H1 (cell line): ENCODE data around the gene CCDC88C. TPM values are rescaled to one million over a fixed set of nuclear protein-coding genes. Genes with fewer than 3 reads are reported as not detected.

Experiments
- CTCF ChIA-PET: fragments of 300-600 bp; sonication (Branson Sonifier 250); formaldehyde crosslinking; loops from one replicate; lab custom pipeline; 2021; ENCODE audit not compliant: partially characterized antibody; lab: Charles Lee
- POLR2A ChIA-PET: fragments of 300-600 bp; sonication (Branson Sonifier 250); formaldehyde crosslinking; loops from one replicate; lab custom pipeline; 2021; ENCODE audit warnings: inconsistent platforms; ENCODE audit not compliant: partially characterized antibody; lab: Charles Lee
- DNase-seq, 2 experiments: peaks; one replicate each; pipeline versions ENCODE4 v3.0.0 to v3.0.0-alpha.2; 2010 to 2022; ENCODE audit warnings: low spot score in 2 of 2, low read depth in 1 of 2, mixed read lengths in 1 of 2
- FAIRE-seq: peaks from 2 replicates; lab custom pipeline; 2011; peaks lifted over from hg19 to GRCh38; lab: Jason Lieb, UNC
- H2AFZ ChIP-seq: 2 replicates; pipeline ENCODE4 v1.8.1; 2012; ENCODE audit warnings: low read length, inconsistent platforms
- H2AK5ac ChIP-seq: 2 replicates; pipeline ENCODE4 v1.6.1; 2013; ENCODE audit warnings: low read depth, low read length
- H2BK120ac ChIP-seq: replicated peaks from 2 replicates; pipeline ENCODE3; 2013; ENCODE audit warnings: low read depth, low read length, inconsistent platforms
- H2BK12ac ChIP-seq: 2 replicates; pipeline ENCODE4 v1.6.1; 2013; ENCODE audit warnings: low read depth, low read length
- H2BK15ac ChIP-seq: 2 replicates; pipeline ENCODE4 v1.6.1; 2013; ENCODE audit warnings: low read length
- H2BK20ac ChIP-seq: 2 replicates; pipeline ENCODE4 v1.6.1; 2013; ENCODE audit warnings: low read length
- H2BK5ac ChIP-seq: 2 replicates; pipeline ENCODE4 v1.6.1; 2013; ENCODE audit warnings: low read depth, low read length
- H3K14ac ChIP-seq: 2 replicates; pipeline ENCODE4 v1.6.1; 2013; ENCODE audit warnings: inconsistent platforms; ENCODE audit not compliant: insufficient read length
- H3K18ac ChIP-seq: 2 replicates; pipeline ENCODE4 v1.6.1; 2013; ENCODE audit warnings: low read length; ENCODE audit errors: extremely low read depth
- H3K23ac ChIP-seq: 2 replicates; pipeline ENCODE4 v1.6.1; 2013; ENCODE audit warnings: inconsistent platforms; ENCODE audit not compliant: insufficient read length
- H3K23me2 ChIP-seq: 2 replicates; pipeline ENCODE4 v1.6.1; 2013; ENCODE audit warnings: low read depth, low read length
- H3K27ac ChIP-seq: 2 replicates; pipeline ENCODE4 v1.6.1; 2011; ENCODE audit warnings: low read depth, low read length, inconsistent platforms
- H3K27me3 ChIP-seq, 4 experiments: replicated peaks in 1 of 4; 1 replicate in 1 of 4; 2 replicates in 3 of 4; pipeline versions ENCODE4 v1.6.1 to v1.8.1; 2011 to 2013; ENCODE audit warnings: low read length in 3 of 4, mild to moderate bottlenecking in 3 of 4, inconsistent platforms in 2 of 4, mixed read lengths in 2 of 4, moderate library complexity in 1 of 4; ENCODE audit not compliant: control insufficient read depth in 3 of 4, insufficient read depth in 3 of 4; ENCODE audit errors: extremely low read depth in 1 of 4
- H3K36me3 ChIP-seq, 4 experiments: 2 replicates each; pipeline versions ENCODE4 v1.6.1 to v1.8.1; 2011 to 2013; ENCODE audit warnings: mild to moderate bottlenecking in 4 of 4, low read length in 3 of 4, moderate library complexity in 2 of 4, control low read depth in 1 of 4, inconsistent platforms in 1 of 4; ENCODE audit not compliant: insufficient read depth in 4 of 4, control insufficient read depth in 2 of 4
- H3K4ac ChIP-seq: replicated peaks from 2 replicates; pipeline ENCODE3; 2013; ENCODE audit warnings: low read length, low read depth, mixed read lengths, inconsistent platforms; ENCODE audit not compliant: insufficient read length
- H3K4me1 ChIP-seq, 4 experiments: replicated peaks in 1 of 4; 1 replicate in 1 of 4; 2 replicates in 3 of 4; pipeline versions ENCODE4 v1.6.1 to v1.8.1; 2011 to 2013; ENCODE audit warnings: low read length in 3 of 4, inconsistent platforms in 2 of 4, mixed read lengths in 1 of 4; ENCODE audit not compliant: insufficient read depth in 4 of 4, control insufficient read depth in 3 of 4
- H3K4me2 ChIP-seq, 2 experiments: 2 replicates each; pipeline versions ENCODE4 v1.6.1 to v1.8.1; 2011 to 2013; ENCODE audit warnings: low read depth in 2 of 2, low read length in 2 of 2, control low read depth in 1 of 2, inconsistent platforms in 1 of 2, mild to moderate bottlenecking in 1 of 2; ENCODE audit not compliant: insufficient read depth in 1 of 2
- H3K4me3 ChIP-seq, 4 experiments: fragments of 200-600, 300-600 bp in 1 of 4; sonication (generic), shearing (Covaris generic), sonication (Bioruptor Twin) in 1 of 4; 2 replicates each; pipeline versions ENCODE4 v1.5.1 to v1.8.1; 2011 to 2016; ENCODE audit warnings: low read length in 4 of 4, low read depth in 3 of 4, control low read depth in 2 of 4, inconsistent platforms in 2 of 4, mild to moderate bottlenecking in 2 of 4, mixed read lengths in 1 of 4, moderate library complexity in 1 of 4; ENCODE audit not compliant: insufficient read depth in 2 of 4; ENCODE audit errors: extremely low read depth in 1 of 4
- H3K56ac ChIP-seq: replicated peaks from 2 replicates; pipeline ENCODE3; 2013; ENCODE audit warnings: low read depth, mild to moderate bottlenecking, mixed read lengths, low read length, inconsistent platforms; ENCODE audit not compliant: insufficient read length
- H3K79me1 ChIP-seq: 2 replicates; pipeline ENCODE4 v1.6.1; 2013; ENCODE audit warnings: low read depth, low read length, control low read depth
- H3K79me2 ChIP-seq, 2 experiments: 2 replicates each; pipeline versions ENCODE4 v1.6.1 to v1.8.1; 2012 to 2013; ENCODE audit warnings: low read length in 2 of 2, mild to moderate bottlenecking in 2 of 2, inconsistent platforms in 1 of 2; ENCODE audit not compliant: insufficient read depth in 2 of 2, control insufficient read depth in 1 of 2
- H3K9ac ChIP-seq, 4 experiments: replicated peaks in 1 of 4; 1 replicate in 1 of 4; 2 replicates in 3 of 4; pipeline versions ENCODE4 v1.6.1 to v1.8.1; 2011 to 2013; ENCODE audit warnings: low read depth in 3 of 4, low read length in 3 of 4, control low read depth in 2 of 4, mild to moderate bottlenecking in 2 of 4, moderate library complexity in 2 of 4, inconsistent platforms in 1 of 4; ENCODE audit errors: extremely low read depth in 1 of 4
- H3K9me3 ChIP-seq, 2 experiments: 2 replicates each; pipeline versions ENCODE4 v1.6.1 to v1.8.1; 2012 to 2013; ENCODE audit warnings: mild to moderate bottlenecking in 2 of 2, moderate library complexity in 2 of 2, control low read depth in 1 of 2, inconsistent platforms in 1 of 2, low read depth in 1 of 2, low read length in 1 of 2, mixed read lengths in 1 of 2; ENCODE audit not compliant: insufficient read depth in 2 of 2
- H4K20me1 ChIP-seq, 2 experiments: replicated peaks in 1 of 2; 2 replicates each; pipeline versions ENCODE3 to v1.8.1; 2011 to 2013; ENCODE audit warnings: inconsistent platforms in 2 of 2, low read length in 2 of 2, mild to moderate bottlenecking in 1 of 2; ENCODE audit not compliant: insufficient read depth in 2 of 2, control insufficient read depth in 1 of 2
- H4K5ac ChIP-seq: 2 replicates; pipeline ENCODE4 v1.6.1; 2013; ENCODE audit warnings: low read length, low read depth, mixed read lengths, inconsistent platforms; ENCODE audit not compliant: insufficient read length
- H4K8ac ChIP-seq: 2 replicates; pipeline ENCODE4 v1.8.0; 2013; ENCODE audit warnings: mild to moderate bottlenecking, moderate library complexity, low read length, inconsistent platforms; ENCODE audit not compliant: insufficient read depth; ENCODE audit errors: extremely low read depth
- H4K91ac ChIP-seq: replicated peaks from 2 replicates; pipeline ENCODE3; 2013; ENCODE audit warnings: low read length, mixed read lengths, inconsistent platforms; ENCODE audit not compliant: insufficient read length
- RNF2 ChIP-seq: fragments of 200-900, 300-1000 bp; sonication (generic); IDR thresholded peaks from 2 replicates; pipeline ENCODE4 v1.7.1; 2016; ENCODE audit warnings: borderline replicate concordance, low read depth, mild to moderate bottlenecking, antibody characterized with exemption, low read length; ENCODE audit not compliant: poor library complexity, severe bottlenecking; ENCODE audit errors: missing control alignments
- SIN3A ChIP-seq, 2 experiments: IDR thresholded peaks in 1 of 2; conservative IDR thresholded peaks in 1 of 2; 2 replicates each; pipeline ENCODE4 v1.6.1; 2011 to 2012; ENCODE audit warnings: low read length in 2 of 2, improper control_type of control experiment in 1 of 2, low read depth in 1 of 2, mild to moderate bottlenecking in 1 of 2
- WGBS, 2 experiments: shearing (Covaris generic) in 1 of 2; methylation state at CpG; one replicate each; pipeline versions ENCODE4 v1.1.6 to v1.1.7; 2013 to 2015; ENCODE audit warnings: low lambda C conversion rate in 2 of 2, mixed read lengths in 2 of 2, inconsistent platforms in 1 of 2, low coverage in 1 of 2, missing lambda C conversion rate in 1 of 2; ENCODE audit not compliant: insufficient replicate concordance in 2 of 2, insufficient coverage in 1 of 2, insufficient read length in 1 of 2; ENCODE audit errors: extremely low coverage in 1 of 2, missing lambda C conversion rate in 1 of 2; 5-methylcytosine and 5-hydroxymethylcytosine counted together
- polyA plus RNA-seq, 7 experiments: library from polyadenylated mRNA; depleted of rRNA in 3 of 7; stranded (reverse) in 5 of 7; unstranded in 2 of 7; fragments of >200 nt in 5 of 7; fragments of 200-250 nt in 2 of 7; gene quantifications; 1 replicate in 5 of 7; 2 replicates in 1 of 7; 4 replicates in 1 of 7; pipeline versions ENCODE4 v1.2.1 to v1.2.3, GENCODE V29; 2011 to 2013; ENCODE audit warnings: missing spikeins in 2 of 7, mixed read lengths in 2 of 7
- total RNA-seq: library from RNA; stranded (reverse); fragmentation: NEBNext Ultra II Directional; extraction: Animal tissue kit (Norgen Biotek cat#: 25700); gene quantifications from 2 replicates; pipeline ENCODE4 v1.2.1, GENCODE V29; 2021

CCDC88C gene
- total and polyA plus RNA-seq, 2 of the 8 experiments (the other 6 are each of a cell fraction or from before 2014, with no cell fraction given) = 10.3 to 57.7 TPM

- no peak overlapping the region for H2BK20ac ChIP-seq
- no peak overlapping the region for H2BK15ac ChIP-seq
- no peaks in the 10 kb centered on the region; a peak in 1 of 8 replicates for H3K36me3 ChIP-seq
- no peak overlapping the region for H3K18ac ChIP-seq
- H4K20me1 ChIP-seq = peaks cover 17 to 33% of the 10 kb centered on the region in 2 experiments
- no peak overlapping the region; a peak in 1 of 7 replicates for H3K9ac ChIP-seq
- H3K4ac ChIP-seq = no peak overlapping the region
- peaks cover 35% of the 10 kb centered on the region for H3K79me1 ChIP-seq
- ChIA-PET CTCF (interaction anchor here (0.8 to 3.7 kb wide), 17 partner anchors 8 to 63 kb away, joined by 3 to 10 read pairs (median 4); partner anchors contain the start of gene CCDC88C), POLR2A (interaction anchor here (0.9 to 2.5 kb wide), 6 partner anchors 9 to 26 kb away, joined by 3 to 11 read pairs (median 4); no protein-coding TSS in a partner anchor)
- H2AK5ac ChIP-seq = 0 out of 2 replicates have a peak overlapping the region, but pooled peaks have one; percentile 8
- H3K27ac ChIP-seq = no peak overlapping the region
- H4K8ac ChIP-seq = no peak overlapping the region
- no peak overlapping the region for H3K4me3 ChIP-seq
- no peak overlapping the region for H2BK120ac ChIP-seq
- H3K23ac ChIP-seq = no peak overlapping the region
- H3K4me2 ChIP-seq = no peak overlapping the region
- no peak overlapping the region for H4K91ac ChIP-seq
- no peaks in the 10 kb centered on the region for H3K9me3 ChIP-seq
- H3K27me3 ChIP-seq = no peaks in the 10 kb centered on the region
- FAIRE-seq (no peak), DNase-seq (no peak)
- no peaks in the 10 kb centered on the region for H3K23me2 ChIP-seq
- H2BK12ac ChIP-seq = no peak overlapping the region
- H3K56ac ChIP-seq = no peak overlapping the region
- no peak overlapping the region for H2AFZ ChIP-seq
- WGBS, 2 experiments = 88% methylated on average over 19 of the region's 19 CpGs; no CpG with 5 or more reads in 1 of the 2 experiments
- H3K4me1 ChIP-seq = peaks cover 13 to 40% (median 29%) of the 10 kb centered on the region in 4 experiments
- no peak overlapping the region for H4K5ac ChIP-seq
- H3K79me2 ChIP-seq = peaks cover 15 to 92% of the 10 kb centered on the region in 2 experiments
- 0 out of 2 replicates have a peak overlapping the region, but pooled peaks have one; percentile 15 for H2BK5ac ChIP-seq
- H3K14ac ChIP-seq = no peak overlapping the region
- TF ChIP-seq RNF2 = no peak
- 0 out of 4 replicates have a peak, but pooled peaks of 1 of the 2 experiments have one; percentile 27 for TF ChIP-seq SIN3A (conservative IDR thresholded peaks at IDR 0.05 in 1 of 2, IDR thresholded peaks at IDR 0.05 in 1 of 2; ENCODE audit: low read depth in 1 of 2, low read length in 2 of 2)
Observed at GRCh38 chr14:91387169-91387835, 30.3 kb downstream of the CCDC88C start.
